ENCODE data around the gene RAB19. TPM values are rescaled to one million over a fixed set of nuclear protein-coding genes. Genes with fewer than 3 reads are reported as not detected.

RAB19 gene
- total and polyA plus RNA-seq, 9 of the 15 experiments (the other 6 are each of a cell fraction or from before 2014, with no cell fraction given) = not detected

- no TSS peak for BruUV-seq (replicated peaks)
- in situ Hi-C loops (cut with MboI) (no loop called here), intact Hi-C loops (cut with micrococcal nuclease) (no loop called here)
- H3K4me1 ChIP-seq (replicated peaks in 1 of 2; ENCODE audit: control insufficient read depth in 2 of 2, insufficient read depth in 2 of 2, low read length in 2 of 2) = no peaks in the 10 kb centered on the region
- ATAC-seq (no peak), DNase-seq (ENCODE audit: extremely low read depth in 1 of 4, low spot score in 3 of 4) (no peak), FAIRE-seq (no peak)
- ChIA-PET CTCF (ENCODE audit: low intra/inter-chr PET ratio) (no interaction called here), POLR2A (interaction anchor here (0.7 to 3.1 kb wide), 3 partner anchors 7 to 182 kb away, joined by 3 to 14 read pairs (median 3); no protein-coding TSS in a partner anchor)
- no peaks in the 10 kb centered on the region for H3K9me1 ChIP-seq (ENCODE audit: control insufficient read depth, insufficient read depth, low read length)
- no peak overlapping the region for H3K4me2 ChIP-seq (ENCODE audit: insufficient read depth, low read length)
- H3K9me3 ChIP-seq (replicated peaks; ENCODE audit: control insufficient read depth, insufficient read depth, low read depth, low read length) = no peaks in the 10 kb centered on the region
- H2AFZ ChIP-seq (ENCODE audit: low read depth, low read length) = no peak overlapping the region
- H4K20me1 ChIP-seq (replicated peaks; ENCODE audit: control insufficient read depth, insufficient read depth, low read length) = 0 out of 2 replicates have a peak, but pooled peaks cover 9% of the 10 kb centered on the region
- TF ChIP-seq DPF2 (IDR thresholded peaks at IDR 0.05) (no peak), MBD1 (CRISPR knock-in tag; IDR thresholded peaks at IDR 0.05) (no peak), ZNF311 (CRISPR knock-in tag; IDR thresholded peaks at IDR 0.05) (no peak), MYC (IDR thresholded peaks at IDR 0.05; ENCODE audit: low read depth, low read length) (no peak), MYC (CRISPR knock-in tag; IDR thresholded peaks at IDR 0.05; ENCODE audit: borderline replicate concordance, low read depth) (no peak), ZNF407 (IDR thresholded peaks at IDR 0.05; ENCODE audit: low read depth) (no peak), NFE2 (IDR thresholded peaks at IDR 0.05; ENCODE audit: low read depth) (no peak), SNIP1 (IDR thresholded peaks at IDR 0.05; ENCODE audit: low read depth) (no peak), ARNT (IDR thresholded peaks at IDR 0.05) (no peak), NEUROD1 (IDR thresholded peaks at IDR 0.05; ENCODE audit: borderline replicate concordance, low read depth, low read length, partially characterized antibody) (no peak), KAT7 (CRISPR knock-in tag; IDR thresholded peaks at IDR 0.05; ENCODE audit: borderline replicate concordance) (no peak), GABPA (tag; conservative IDR thresholded peaks at IDR 0.05; ENCODE audit: low read depth) (no peak), EGR1 (conservative IDR thresholded peaks at IDR 0.05) (no peak), GABPB1 (CRISPR knock-in tag; IDR thresholded peaks at IDR 0.05) (no peak), POLR3G (IDR thresholded peaks at IDR 0.05; ENCODE audit: extremely low read depth, insufficient read length, insufficient replicate concordance) (no peak)
- H3K27me3 ChIP-seq (ENCODE audit: control insufficient read depth in 2 of 2, insufficient read depth in 2 of 2, low read length in 2 of 2) = no peaks in the 10 kb centered on the region
- H3K79me2 ChIP-seq (ENCODE audit: control insufficient read depth, insufficient read depth, low read length) = peaks cover 4% of the 10 kb centered on the region; the same call in 1 of the 3 replicates
- no peak overlapping the region for H3K4me3 ChIP-seq
- no peak overlapping the region for H3K9ac ChIP-seq (ENCODE audit: insufficient read depth in 1 of 2, low read depth in 2 of 2, low read length in 2 of 2)
- H3K27ac ChIP-seq (ENCODE audit: extremely low read depth, low read depth, low read length) = no peak overlapping the region
- 97% methylated on average over 9 of the region's 9 CpGs for WGBS (ENCODE audit: insufficient coverage, low coverage, missing lambda C conversion rate)
- H3K36me3 ChIP-seq (ENCODE audit: control insufficient read depth, insufficient read depth, low read length) = peaks cover 88% of the 10 kb centered on the region
Measured at GRCh38 chr7:140456551-140457051, 52.7 kb downstream of the RAB19 start.
